Gastrocnemius medialis (tissue), 4 donors: Measurements from ENCODE around the gene NFASC.

Source experiments
- CTCF ChIP-seq, 5 experiments: fragments of 450-650 bp in 3 of 5; fragments of 200-600 bp in 2 of 5; sonication (generic) in 2 of 5; IDR thresholded peaks in 4 of 5; conservative IDR thresholded peaks in 1 of 5; 1 replicate in 4 of 5; 2 replicates in 1 of 5; pipeline ENCODE4 v1.5.1; 2016 to 2019; ENCODE audit warnings: antibody characterized with exemption in 5 of 5, mild to moderate bottlenecking in 3 of 5, moderate library complexity in 3 of 5
- POLR2A ChIP-seq, 2 donors: fragments of 450-650 bp; IDR thresholded peaks; one replicate each; pipeline ENCODE4 v1.6.1; 2017; ENCODE audit warnings: antibody characterized with exemption in 2 of 2, mild to moderate bottlenecking in 2 of 2, moderate library complexity in 2 of 2

DNA sequence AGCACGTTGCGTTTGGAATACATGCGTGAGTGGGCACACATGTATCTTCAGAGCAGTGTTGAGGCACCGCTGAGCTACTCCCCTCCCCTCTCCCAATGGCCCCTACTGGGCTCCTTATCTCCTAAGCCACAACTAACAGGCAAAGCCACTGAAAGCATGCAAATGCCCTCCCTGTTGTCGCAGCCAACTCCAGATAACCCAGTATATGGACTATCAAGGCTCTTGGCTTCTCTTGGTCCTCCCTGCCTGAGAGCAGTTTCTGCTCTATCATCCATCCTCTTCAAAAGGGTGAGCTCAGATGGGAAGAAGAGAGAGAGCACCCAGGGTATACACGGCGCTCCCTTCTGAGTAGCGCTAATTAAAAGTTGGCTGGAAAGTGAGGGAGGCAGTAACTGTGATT, 113.8 kb downstream of the NFASC start:
- TF ChIP-seq POLR2A (IDR thresholded peaks at IDR 0.05) (no peak), CTCF (IDR thresholded peaks at IDR 0.05 in 4 of 5, conservative IDR thresholded peaks at IDR 0.05 in 1 of 5) (no peak)
